ENCODE results near the gene ZBED4.

GRCh38 chr22:49827853-49828598 is 25.6 kb upstream of the ZBED4 start, which contains the start of gene BRD1:
- no peak for TF ChIP-seq CTCF (IDR thresholded peaks at IDR 0.05)
- TF ChIP-seq POLR2AphosphoS5 (IDR thresholded peaks at IDR 0.05), result no peak
